IMR-90 (cell line): Measurements from ENCODE around the gene NBPF3.
"Not testable (repeated sequence)": the region's sequence is repeated elsewhere in the genome, so short reads cannot be mapped to it uniquely, and the experiment has no call there.

Experiments used
- CEBPB ChIP-seq: IDR thresholded peaks from 2 replicates; pipeline ENCODE4 v1.6.1; 2012; ENCODE audit warnings: low read depth, low read length, improper control_type of control experiment
- CHD1 ChIP-seq: IDR thresholded peaks from 2 replicates; pipeline ENCODE4 v1.6.1; 2012; ENCODE audit warnings: low read depth, low read length, improper control_type of control experiment
- MAFK ChIP-seq: IDR thresholded peaks from 2 replicates; pipeline ENCODE4 v1.6.1; 2012; ENCODE audit warnings: low read depth, low read length, improper control_type of control experiment
- TF ChIP-seq, protein P1 (sequence below): conservative IDR thresholded peaks from 2 replicates; pipeline ENCODE4 v1.5.1; 2012; ENCODE audit warnings: mild to moderate bottlenecking, low read depth, low read length, improper control_type of control experiment

DNA sequence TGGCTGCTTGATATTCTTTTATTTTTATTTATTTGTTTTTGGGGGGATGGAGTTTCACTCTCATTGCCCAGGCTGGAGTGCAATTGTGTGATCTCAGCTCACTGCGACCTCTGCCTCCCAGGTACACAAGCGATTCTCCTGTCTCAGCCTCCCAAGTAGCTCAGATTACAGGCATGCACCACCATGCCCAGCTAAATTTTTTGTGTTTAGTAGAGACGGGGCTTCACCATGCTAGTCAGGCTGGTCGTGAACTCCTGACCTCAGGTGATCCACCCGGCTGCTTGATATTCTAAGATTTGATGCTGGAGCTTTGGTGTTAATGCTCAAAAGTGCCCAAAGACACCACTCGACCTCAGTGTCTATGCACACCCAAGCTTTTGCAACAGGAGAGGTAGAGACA lies 19.6 kb upstream of the NBPF3 start:
- not testable (repeated sequence) for TF ChIP-seq CHD1, MAFK, CEBPB
- TF ChIP-seq, protein P1, sequence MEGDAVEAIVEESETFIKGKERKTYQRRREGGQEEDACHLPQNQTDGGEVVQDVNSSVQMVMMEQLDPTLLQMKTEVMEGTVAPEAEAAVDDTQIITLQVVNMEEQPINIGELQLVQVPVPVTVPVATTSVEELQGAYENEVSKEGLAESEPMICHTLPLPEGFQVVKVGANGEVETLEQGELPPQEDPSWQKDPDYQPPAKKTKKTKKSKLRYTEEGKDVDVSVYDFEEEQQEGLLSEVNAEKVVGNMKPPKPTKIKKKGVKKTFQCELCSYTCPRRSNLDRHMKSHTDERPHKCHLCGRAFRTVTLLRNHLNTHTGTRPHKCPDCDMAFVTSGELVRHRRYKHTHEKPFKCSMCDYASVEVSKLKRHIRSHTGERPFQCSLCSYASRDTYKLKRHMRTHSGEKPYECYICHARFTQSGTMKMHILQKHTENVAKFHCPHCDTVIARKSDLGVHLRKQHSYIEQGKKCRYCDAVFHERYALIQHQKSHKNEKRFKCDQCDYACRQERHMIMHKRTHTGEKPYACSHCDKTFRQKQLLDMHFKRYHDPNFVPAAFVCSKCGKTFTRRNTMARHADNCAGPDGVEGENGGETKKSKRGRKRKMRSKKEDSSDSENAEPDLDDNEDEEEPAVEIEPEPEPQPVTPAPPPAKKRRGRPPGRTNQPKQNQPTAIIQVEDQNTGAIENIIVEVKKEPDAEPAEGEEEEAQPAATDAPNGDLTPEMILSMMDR, result not testable (repeated sequence)
